ENCODE data around the gene TAB3.

GRCh38 chrX:30821116-30821515 lies 67.9 kb downstream of the TAB3 start:
- TF ChIP-seq PHTF2 (CRISPR knock-in tag; IDR thresholded peaks at IDR 0.05): no peak
- TF ChIP-seq ARID2 (IDR thresholded peaks at IDR 0.05): no peak
- TF ChIP-seq CBFA2T2 (conservative IDR thresholded peaks at IDR 0.05): no peak
- no peak for TF ChIP-seq SMAD4 (CRISPR knock-in tag; conservative IDR thresholded peaks at IDR 0.05)
- TF ChIP-seq ZNF274 (IDR thresholded peaks at IDR 0.05; ENCODE audit: borderline replicate concordance, low read depth, low read length): no peak
- no peak for TF ChIP-seq ZBTB26 (CRISPR knock-in tag; IDR thresholded peaks at IDR 0.05)
- TF ChIP-seq MTF1 (CRISPR knock-in tag; IDR thresholded peaks at IDR 0.05; ENCODE audit: borderline replicate concordance): no peak
- TF ChIP-seq POLR2A (conservative IDR thresholded peaks at IDR 0.05): no peak
- TF ChIP-seq SOX6 (IDR thresholded peaks at IDR 0.05): no peak
- no peak for TF ChIP-seq ZNF124 (CRISPR knock-in tag; IDR thresholded peaks at IDR 0.05)
